A673 (cell line): ENCODE data around the gene IFT27. TPM values are rescaled to one million over a fixed set of nuclear protein-coding genes. Genes with fewer than 3 reads are reported as not detected.

ENCODE experiments used
- BruUV-seq: library from RNA; stranded (reverse); fragments of 400-500 nt; replicated peaks from 2 replicates; lab custom pipeline; 2021; lab: Mats Ljungman, UMichigan
- CTCF ChIA-PET: fragments of 300-600 bp; sonication (Branson Sonifier 250); formaldehyde crosslinking; loops from one replicate; lab custom pipeline; 2022; ENCODE audit warnings: antibody characterized with exemption; lab: Charles Lee
- POLR2A ChIA-PET: fragments of 300-600 bp; sonication (Branson Sonifier 250); formaldehyde crosslinking; loops from one replicate; lab custom pipeline; 2022; ENCODE audit warnings: antibody characterized with exemption; ENCODE audit not compliant: low non-redundant PET; lab: Charles Lee
- DNase-seq: peaks from one replicate; pipeline ENCODE4 v3.0.0-alpha.2; 2015; ENCODE audit warnings: low spot score
- H3K27ac ChIP-seq: fragments of 200-600 bp; sonication (generic); 2 replicates; pipeline ENCODE4 v1.5.1; 2016; ENCODE audit warnings: mixed run types, low read depth, mild to moderate bottlenecking, mixed read lengths, antibody characterized with exemption, low read length; ENCODE audit not compliant: poor library complexity, severe bottlenecking
- H3K27me3 ChIP-seq: fragments of 200-600 bp; sonication (generic); replicated peaks from 2 replicates; pipeline ENCODE4 v1.6.1; 2017; ENCODE audit warnings: mixed run types, low read depth, mild to moderate bottlenecking, mixed read lengths, antibody characterized with exemption, low read length; ENCODE audit not compliant: insufficient read depth, poor library complexity
- H3K36me3 ChIP-seq: fragments of 200-600 bp; sonication (generic); 2 replicates; pipeline ENCODE4 v1.6.1; 2016; ENCODE audit warnings: mixed run types, mild to moderate bottlenecking, mixed read lengths, antibody characterized with exemption, low read length; ENCODE audit not compliant: insufficient read depth, poor library complexity, severe bottlenecking
- H3K4me1 ChIP-seq: fragments of 200-600 bp; sonication (generic); 2 replicates; pipeline ENCODE4 v1.6.1; 2017; ENCODE audit warnings: mixed run types, mild to moderate bottlenecking, mixed read lengths, antibody characterized with exemption, low read length; ENCODE audit not compliant: insufficient read depth, poor library complexity, severe bottlenecking
- H3K4me3 ChIP-seq: fragments of 200-600 bp; sonication (generic); 2 replicates; pipeline ENCODE4 v1.5.1; 2016; ENCODE audit warnings: low read depth, mixed run types, mild to moderate bottlenecking, mixed read lengths, low read length; ENCODE audit not compliant: poor library complexity, severe bottlenecking
- H3K9me3 ChIP-seq: fragments of 200-600 bp; sonication (generic); 2 replicates; pipeline ENCODE4 v1.6.1; 2016; ENCODE audit warnings: mixed run types, low read depth, mild to moderate bottlenecking, mixed read lengths, antibody characterized with exemption, low read length; ENCODE audit not compliant: poor library complexity, severe bottlenecking
- CTCF ChIP-seq: fragments of 300-800, 200-600 bp; sonication (generic); conservative IDR thresholded peaks from 2 replicates; pipeline ENCODE4 v1.5.1; 2017; ENCODE audit warnings: low read depth, mild to moderate bottlenecking, antibody characterized with exemption, low read length, moderate library complexity, mixed read lengths
- EZH2 ChIP-seq: fragments of 200-600 bp; sonication (generic); IDR thresholded peaks from 2 replicates; pipeline ENCODE4 v1.6.1; 2017; ENCODE audit warnings: borderline replicate concordance, low read depth, mild to moderate bottlenecking, mixed read lengths, antibody characterized with exemption, low read length; ENCODE audit not compliant: poor library complexity, severe bottlenecking
- intact Hi-C: fragments of 100-400 bp; cut with micrococcal nuclease; formaldehyde crosslinking; loops from one replicate; pipeline ENCODE4 v1.10.0; 2022; ENCODE audit not compliant: unreplicated experiment
- total RNA-seq: library from RNA; stranded (reverse); gene quantifications from 2 replicates; pipeline ENCODE4 v1.2.3, GENCODE V29; 2021

Gene IFT27
- total RNA-seq, 1 experiment from 2014 or later: 24.9 TPM

GRCh38 chr22:36759481-36760159 lies 16.3 kb downstream of the IFT27 start:
- Histone ChIP-seq H3K4me1 (no peaks in the 10 kb centered on the region), H3K9me3 (no peaks in the 10 kb centered on the region), H3K27ac (no peak overlapping the region), H3K36me3 (no peaks in the 10 kb centered on the region), H3K4me3 (no peak overlapping the region), H3K27me3 (peaks cover 7% of the 10 kb centered on the region)
- CTCF ChIA-PET: interaction anchor here (0.7 to 1.0 kb wide), 2 partner anchors 14 to 208 kb away, joined by 3 to 5 read pairs; no protein-coding TSS in a partner anchor
- no peak for TF ChIP-seq EZH2
- TF ChIP-seq CTCF: no peak
- intact Hi-C loops: no loop called here
- POLR2A ChIA-PET: interaction anchor here (0.6 kb wide), 1 partner anchor 87 kb away, joined by 3 read pairs; no protein-coding TSS in a partner anchor
- DNase-seq: no peak
- BruUV-seq: no TSS peak

- Histone ChIP-seq H3K4me3 (no peak overlapping the region), H3K36me3 (no peaks in the 10 kb centered on the region), H3K27ac (no peak overlapping the region), H3K27me3 (peaks cover 12% of the 10 kb centered on the region), H3K4me1 (no peaks in the 10 kb centered on the region), H3K9me3 (no peaks in the 10 kb centered on the region)
- intact Hi-C loops: no loop called here
- no TSS peak for BruUV-seq
- ChIA-PET CTCF (no interaction called here), POLR2A (no interaction called here)
- DNase-seq: no peak
- TF ChIP-seq CTCF: no peak
- no peak for TF ChIP-seq EZH2
Measured at GRCh38 chr22:36758792-36759271, 17.1 kb downstream of the IFT27 start.

GRCh38 chr22:36757668-36758211 lies 18.2 kb downstream of the IFT27 start:
- DNase-seq: peak; percentile 76
- ChIA-PET POLR2A (no interaction called here), CTCF (interaction anchor here (0.7 to 1.1 kb wide), 2 partner anchors 16 to 18 kb away, joined by 3 read pairs; partner anchors contain the start of gene IFT27)
- H3K36me3 ChIP-seq: no peaks in the 10 kb centered on the region
- no peak for TF ChIP-seq EZH2
- peak; percentile 89 for TF ChIP-seq CTCF
- intact Hi-C loops: no loop called here
- no peak overlapping the region for H3K27ac ChIP-seq
- no peaks in the 10 kb centered on the region for H3K9me3 ChIP-seq
- BruUV-seq: no TSS peak
- no peak overlapping the region for H3K4me3 ChIP-seq
- peaks cover 23% of the 10 kb centered on the region for H3K27me3 ChIP-seq
- H3K4me1 ChIP-seq: no peaks in the 10 kb centered on the region
